GM18519 (cell line): ENCODE measurements around the gene DLGAP1.

Experiments
- ATAC-seq: cut with Tn5 transposase; IDR thresholded peaks from one replicate; pipeline ENCODE4 v1.9.1; 2021; ENCODE audit warnings: mild to moderate bottlenecking, moderate library complexity; ENCODE audit not compliant: unreplicated experiment, low FRiP score

DLGAP1 gene

GRCh38 chr18:3499501-3499900, 955.6 kb downstream of the DLGAP1 start:
- no peak for ATAC-seq

GRCh38 chr18:3498698-3499471, 956.2 kb downstream of the DLGAP1 start:
- ATAC-seq = no peak

DNA sequence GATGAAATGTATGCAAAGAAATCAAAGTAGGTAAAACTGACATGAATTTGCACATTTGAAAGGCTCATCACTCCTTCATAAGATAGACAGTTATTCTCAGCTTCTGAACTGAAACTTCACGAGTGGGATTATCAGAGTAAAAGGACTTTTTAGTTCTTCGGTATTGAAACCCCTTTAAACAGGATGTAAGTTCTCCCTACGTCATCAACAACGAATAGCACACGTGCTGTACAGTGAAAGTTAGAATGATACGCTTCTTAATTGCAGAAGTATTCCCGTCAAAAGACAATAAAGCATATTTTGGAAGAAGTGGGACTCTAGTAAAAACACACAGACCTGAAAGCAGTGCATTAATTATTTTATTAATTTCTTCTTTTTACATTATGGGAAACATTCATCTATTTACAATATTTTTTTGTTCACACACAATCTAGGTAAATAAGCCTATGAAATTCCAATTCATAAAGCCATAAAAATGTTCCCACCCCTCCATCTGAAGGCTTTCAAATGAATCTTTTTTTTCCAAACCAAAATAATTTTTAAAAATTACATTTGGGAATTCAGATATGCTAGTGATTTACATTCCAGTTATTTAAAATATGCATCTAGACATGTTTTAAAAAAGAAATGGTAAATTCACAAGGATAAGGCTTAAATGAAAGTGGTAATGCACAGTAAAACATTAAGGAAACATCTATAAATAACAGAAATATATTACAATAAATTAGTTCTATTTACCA, 959.2 kb downstream of the DLGAP1 start:
- ATAC-seq = no peak

GRCh38 chr18:3494569-3494968, 960.5 kb downstream of the DLGAP1 start:
- ATAC-seq = no peak

GRCh38 chr18:3494245-3494526, 960.9 kb downstream of the DLGAP1 start:
- no peak for ATAC-seq

DNA sequence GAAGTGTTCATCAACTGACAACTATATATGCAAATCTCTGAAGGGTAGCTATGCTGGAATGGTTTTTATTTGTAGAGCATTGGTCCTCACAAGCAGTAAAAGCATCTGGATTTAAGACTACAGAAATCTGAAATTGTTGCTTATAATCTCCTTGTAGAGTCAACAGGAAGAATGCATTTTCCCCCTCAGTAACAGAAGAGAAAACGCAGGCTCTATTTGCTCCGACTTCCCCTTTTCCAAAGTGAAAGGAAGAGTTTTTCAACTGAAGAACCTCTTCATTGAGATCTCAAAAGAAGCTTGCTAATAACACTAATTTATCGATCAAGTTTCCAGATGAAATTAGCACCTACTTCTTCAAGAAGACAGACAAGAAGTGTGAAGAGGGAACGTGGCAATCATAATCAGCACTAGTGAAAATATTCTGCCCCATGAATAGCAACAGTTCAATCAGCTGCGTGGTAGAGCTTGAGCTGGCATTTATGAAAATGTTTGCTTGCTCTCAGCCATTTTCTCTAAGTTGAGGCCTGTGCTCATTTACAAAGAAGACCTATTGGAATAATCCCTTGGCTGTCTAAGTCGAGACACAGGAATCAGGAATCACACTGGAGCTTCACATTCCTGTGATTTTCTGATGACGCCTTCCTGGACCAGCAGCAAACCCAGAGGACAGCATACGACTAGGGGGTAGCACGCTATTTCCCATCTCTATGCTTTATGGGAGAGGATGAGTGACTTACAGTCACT, 961.4 kb downstream of the DLGAP1 start:
- ATAC-seq = no peak

GRCh38 chr18:3492721-3493120, 962.4 kb downstream of the DLGAP1 start:
- no peak for ATAC-seq

GRCh38 chr18:3491981-3492555, 963.0 kb downstream of the DLGAP1 start:
- ATAC-seq = no peak

GRCh38 chr18:3489462-3489861, 965.6 kb downstream of the DLGAP1 start:
- ATAC-seq = no peak

DNA sequence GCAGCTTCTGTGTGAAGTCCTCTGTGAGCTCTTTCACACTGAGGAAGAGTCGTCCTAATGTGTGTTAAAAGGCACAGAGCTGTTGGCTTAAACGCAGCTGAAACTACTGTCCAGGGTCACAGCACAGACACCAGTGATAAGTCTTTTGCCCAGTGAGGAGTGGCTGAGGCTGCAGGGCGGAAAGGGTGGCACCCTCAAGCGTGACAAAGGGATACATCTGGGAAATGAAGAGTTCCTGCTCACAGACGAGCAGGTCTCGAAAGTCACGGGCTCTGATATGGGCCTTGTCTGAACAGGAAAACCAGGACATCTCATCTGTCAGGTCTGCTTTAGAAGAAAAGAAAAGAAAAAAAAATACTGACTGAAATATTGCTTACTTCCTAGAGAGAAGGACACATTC, 968.6 kb downstream of the DLGAP1 start:
- no peak for ATAC-seq

DNA sequence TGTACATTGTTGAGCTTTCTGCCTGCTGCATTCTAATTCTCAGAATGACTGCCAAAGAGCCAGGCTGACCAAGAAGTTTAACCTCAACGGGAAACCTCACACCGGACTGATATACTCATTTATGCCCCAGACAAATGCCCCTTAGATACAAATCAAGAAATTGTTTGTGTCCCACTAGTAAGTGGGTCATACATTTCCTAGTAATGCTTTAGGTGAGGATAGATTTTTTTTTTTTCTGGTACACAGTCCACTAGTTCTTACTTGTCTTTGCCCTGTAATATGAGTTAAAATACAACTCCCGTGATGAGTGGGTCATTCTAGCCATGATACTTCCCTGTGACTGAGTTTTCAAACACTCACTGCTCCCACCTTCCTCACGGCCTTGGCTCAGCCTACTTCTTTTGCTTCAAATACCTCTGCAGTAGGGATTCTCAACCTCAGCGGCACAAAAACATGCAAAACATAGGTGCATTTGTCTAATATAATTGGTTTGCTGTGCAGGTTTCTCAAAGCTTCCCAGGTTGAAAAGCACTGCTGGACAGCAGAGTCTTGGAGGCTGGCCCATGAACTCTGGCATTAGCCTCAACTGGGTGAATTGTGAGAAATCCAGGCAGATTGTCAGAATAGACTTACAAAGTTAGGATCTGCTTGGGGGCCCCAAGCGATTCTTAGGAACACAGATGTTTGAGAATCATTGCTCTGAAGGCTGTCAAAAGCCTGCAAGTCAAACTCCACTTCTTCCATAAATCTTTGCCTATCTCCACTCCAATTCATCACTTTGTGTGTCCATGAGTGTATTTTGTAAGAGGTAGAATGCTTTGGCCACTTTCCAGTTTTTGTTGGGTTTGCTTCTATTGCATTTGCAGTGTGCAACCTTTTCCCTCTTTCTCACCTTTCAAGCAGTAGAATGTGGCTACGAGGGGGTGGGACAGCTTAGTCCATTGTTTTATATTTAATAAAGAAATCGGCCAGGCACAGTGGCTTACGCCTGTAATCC, 969.7 kb downstream of the DLGAP1 start:
- ATAC-seq = no peak

DNA sequence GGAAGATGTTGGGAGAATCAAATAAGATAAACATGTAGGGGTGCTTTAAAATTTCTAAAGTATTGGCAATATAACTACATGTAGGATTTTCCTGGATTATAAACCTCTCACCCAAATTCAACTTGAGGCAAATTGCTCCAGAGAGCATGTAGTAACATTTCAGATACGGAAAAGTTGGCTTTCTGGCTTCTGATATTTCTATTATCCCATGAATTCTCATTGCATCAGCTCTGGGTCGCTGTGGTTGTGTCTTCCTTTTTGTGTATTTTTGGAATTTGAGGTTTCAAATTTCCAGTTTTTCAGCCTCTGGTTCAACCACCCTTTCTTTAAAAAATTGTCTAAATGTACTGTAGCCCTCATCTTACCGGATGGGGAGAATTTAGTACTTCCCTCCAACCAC, 972.8 kb downstream of the DLGAP1 start:
- ATAC-seq = no peak

DNA sequence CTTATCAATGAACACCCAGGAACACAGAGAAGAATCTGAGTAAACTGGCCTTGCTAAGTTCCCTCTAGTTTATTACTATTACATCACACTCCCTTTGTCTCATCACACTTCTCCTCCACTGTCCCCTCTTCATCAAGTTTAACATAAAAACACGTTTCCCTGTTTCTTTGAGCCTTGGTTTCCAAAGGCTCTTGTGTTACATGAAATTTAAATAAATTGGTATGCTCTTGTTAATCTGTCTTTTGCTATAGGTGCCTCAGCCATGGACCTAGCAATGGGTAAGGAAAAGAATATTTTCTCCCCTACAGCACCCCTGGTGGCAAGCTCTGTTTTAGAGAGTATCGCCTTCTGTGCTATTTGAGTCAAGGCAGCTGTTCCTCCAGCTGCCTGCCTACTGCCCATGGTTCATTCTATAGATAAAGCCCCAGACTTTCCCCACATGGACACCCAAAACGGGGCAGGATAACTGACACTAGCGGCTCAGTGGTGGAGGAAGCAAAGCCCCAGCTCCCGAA, 973.4 kb downstream of the DLGAP1 start:
- ATAC-seq = peak; percentile 73

- no peak for ATAC-seq
These were observed 974.1 kb downstream of the DLGAP1 start for GRCh38 chr18:3480827-3481573.

GRCh38 chr18:3479978-3480509, 975.1 kb downstream of the DLGAP1 start:
- no peak for ATAC-seq

- ATAC-seq = no peak
These were observed 976.7 kb downstream of the DLGAP1 start for GRCh38 chr18:3478262-3478978.

DNA sequence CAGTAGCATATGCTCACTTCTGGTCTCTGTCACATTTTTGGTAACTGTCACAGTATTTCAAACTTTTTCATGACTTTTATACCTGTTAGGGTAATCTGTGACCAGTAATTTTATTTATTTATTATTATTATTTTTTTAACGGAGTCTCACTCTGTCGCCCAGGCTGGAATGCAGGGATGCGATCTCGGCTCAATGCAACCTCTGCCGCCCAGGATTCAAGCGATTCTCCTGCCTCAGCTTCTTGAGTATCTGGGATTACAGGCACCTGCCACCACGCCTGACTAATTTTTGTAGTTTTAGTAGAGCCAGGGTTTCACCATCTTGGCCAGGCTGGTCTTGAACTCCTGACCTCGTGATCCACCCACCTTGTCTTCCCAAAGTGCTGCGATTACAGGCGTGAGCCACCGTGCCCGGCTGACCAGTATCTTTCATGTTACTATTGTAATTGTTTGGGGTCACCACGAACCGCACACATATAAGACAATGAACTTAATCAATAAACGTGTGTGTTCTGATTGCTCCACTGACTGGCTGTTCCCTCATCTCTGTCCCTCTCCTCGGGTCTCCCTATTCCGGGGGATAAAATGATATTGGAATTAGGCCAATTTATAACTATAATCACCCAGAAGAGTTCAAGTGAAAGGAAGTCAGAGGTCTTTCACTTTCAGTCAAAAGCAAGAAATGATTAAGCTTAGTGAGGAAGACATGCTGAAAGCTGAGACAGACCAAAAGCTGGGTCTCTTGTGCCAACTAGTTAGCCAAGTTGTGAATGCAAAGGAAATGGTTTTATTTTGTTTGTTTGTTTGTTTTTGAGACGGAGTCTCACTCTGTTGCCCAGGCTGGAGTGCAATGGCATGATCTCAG, 982.2 kb downstream of the DLGAP1 start:
- peak; percentile 91 for ATAC-seq
